ENCODE results near the gene TBX4.
A peak's percentile ranks its signal among the peaks of the same experiment; 100 is the strongest.
"Not testable (repeated sequence)": the region's sequence is repeated elsewhere in the genome, so short reads cannot be mapped to it uniquely, and the experiment has no call there.

Gene TBX4

DNA sequence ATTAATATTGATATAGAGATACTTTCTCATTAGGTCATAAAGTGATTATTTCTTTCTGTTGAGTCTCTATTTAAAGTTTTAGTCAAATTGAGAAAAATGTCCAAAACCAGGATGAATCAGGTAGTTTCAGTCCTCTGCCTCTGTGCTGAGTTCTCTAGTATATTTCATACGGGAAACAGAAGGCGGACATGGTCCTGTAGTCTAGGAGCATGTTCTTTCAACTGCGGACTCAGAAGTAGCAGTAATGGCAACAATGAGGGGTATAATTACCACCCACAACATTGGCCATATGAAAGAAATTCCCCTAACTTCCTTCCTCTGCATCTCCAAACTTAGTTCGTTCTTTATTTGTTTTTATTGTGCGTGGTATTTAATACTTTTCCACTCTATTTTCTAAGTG, 50.1 kb downstream of the TBX4 start:
- no peak for DNase-seq

DNA sequence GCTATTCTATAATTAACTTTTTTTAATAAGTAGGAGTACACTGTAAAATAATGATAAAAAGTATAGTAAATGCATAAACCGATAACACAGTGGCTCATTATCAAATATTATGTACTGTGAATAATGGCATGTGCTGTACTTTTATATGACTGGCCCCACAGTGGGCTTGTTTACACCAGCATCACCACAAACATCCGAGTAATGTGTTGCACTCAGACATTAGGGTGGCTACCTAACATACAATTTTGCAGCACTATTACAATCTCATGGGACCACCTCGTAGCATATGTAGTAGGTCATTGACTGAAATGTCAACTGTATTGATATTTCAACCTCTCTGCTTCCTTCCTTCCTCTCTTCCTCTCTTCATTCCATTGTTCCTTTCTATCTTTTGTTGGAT, 51.7 kb downstream of the TBX4 start:
- no peak for DNase-seq

DNA sequence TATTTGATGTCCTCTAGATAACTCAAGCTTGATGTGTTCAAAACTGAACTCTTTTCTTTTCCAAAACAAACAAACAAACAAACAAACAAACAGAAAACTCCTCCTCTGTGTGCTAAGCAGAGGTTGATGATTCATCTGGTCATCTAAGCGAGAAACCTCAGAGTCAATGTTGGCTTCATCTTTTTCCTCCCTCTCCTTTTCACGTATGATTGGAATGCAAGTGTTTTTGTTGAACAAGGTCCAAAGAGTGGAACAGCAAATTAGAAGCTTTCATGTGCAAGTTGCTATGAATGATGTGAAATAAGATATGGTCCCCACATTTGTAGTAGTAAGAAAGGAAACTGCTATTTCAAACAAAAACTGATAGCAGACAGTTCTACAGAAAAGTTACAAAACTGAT, 52.5 kb downstream of the TBX4 start:
- no peak for DNase-seq

DNA sequence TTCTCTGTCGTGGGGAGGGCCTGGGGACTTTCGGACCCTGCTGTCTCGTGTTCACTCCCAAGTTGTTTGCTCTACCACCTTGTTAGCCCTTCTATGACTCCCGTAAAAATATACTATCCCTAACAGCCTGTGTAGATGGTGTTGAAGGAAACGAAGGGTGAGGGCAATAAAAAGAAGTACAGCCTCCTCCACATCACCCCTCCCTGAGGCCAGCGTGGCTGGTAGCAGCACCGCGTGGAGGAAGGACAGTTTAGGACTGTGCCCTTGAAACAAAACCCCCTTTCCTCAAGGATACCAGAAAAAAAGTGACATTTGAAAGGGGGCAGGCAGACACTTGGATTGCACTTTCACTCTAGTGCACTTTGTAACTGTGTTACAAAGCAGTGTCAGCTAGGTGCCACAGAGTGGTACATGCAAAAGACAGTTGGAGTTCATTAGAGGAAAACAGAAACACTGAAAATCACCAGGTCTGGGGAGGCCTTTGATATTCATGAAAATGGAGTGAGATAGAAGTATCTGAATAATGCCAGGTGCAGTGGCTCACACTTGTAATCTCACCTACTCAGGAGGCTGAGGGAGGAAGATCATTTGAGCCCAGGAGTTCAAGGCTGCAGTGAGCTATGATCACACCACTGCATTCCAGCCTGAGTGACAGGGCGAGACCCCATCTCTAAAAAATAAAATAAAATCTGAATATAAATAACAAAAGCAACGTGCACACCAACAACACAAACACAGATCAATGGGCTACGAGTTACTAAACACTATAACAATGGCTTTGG, 53.8 kb downstream of the TBX4 start:
- DNase-seq, result no peak

DNA sequence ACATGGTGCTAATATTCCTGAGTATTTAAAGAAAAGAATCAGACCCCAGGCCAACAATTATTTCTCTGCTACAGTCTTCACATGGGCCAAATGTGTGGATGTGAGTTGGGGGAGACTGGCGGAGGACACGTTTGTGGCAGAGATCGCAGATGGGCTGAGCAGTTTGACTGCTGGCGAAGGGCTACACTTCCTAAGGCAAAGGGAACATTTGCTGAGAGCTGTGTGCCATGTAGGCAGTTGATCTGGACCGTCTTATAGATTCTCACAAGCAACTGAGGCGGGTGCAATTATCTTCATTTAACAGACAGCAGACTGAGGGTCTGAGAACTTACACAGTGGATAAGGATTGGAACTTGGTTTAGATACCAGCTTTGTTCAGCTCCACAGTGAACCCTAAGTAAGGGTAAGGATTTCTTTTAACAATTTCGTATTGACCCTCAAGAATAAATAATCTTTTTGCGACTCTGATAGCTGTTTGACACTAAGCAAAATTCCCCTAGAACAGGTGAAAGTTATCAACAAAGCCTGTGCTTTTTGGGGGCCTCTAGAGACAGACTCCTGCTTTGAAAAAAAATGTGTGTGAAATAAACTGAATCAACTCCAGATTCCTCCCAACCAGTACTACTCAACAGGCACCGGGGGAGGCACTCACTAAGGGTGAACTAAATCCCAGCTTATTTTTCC, 55.3 kb downstream of the TBX4 start:
- no peak for DNase-seq

DNA sequence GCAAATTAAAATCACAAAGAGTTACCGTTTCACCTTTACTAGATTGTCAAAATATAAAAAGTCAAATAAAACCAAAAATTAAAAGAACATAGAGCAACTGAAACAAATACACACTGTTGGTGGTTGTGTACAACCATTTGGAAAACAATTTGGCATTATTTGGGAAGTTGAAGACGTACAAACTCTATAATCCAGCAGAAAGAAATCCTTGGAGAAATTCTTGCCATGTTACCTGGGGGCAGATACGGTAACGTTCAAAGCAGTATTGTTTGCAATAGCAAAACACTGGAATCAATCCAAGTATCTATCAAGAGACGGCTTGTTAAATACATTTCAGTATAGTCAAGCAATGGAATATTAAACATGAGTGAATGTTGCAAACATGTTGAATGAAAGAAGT, 56.7 kb downstream of the TBX4 start:
- no peak for DNase-seq

DNA sequence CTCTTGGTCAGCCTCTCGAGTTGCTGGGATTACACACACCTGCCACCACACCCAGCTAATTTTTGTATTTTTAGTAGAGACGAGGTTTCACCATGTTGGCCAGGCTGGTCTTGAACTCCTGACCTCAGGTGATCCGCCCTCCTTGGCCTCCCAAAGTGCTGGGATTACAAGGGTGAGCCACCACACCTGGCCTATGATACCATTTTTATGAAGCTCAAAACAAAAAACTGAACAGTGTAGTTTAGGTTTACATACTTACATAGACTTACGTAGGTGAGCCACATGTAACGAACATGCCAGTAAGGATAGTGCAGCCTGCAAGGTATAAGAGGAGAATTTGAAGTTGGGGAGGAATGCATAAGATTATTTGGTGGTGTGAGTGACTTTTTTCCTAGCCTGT, 57.2 kb downstream of the TBX4 start:
- DNase-seq, result not testable (repeated sequence)

DNA sequence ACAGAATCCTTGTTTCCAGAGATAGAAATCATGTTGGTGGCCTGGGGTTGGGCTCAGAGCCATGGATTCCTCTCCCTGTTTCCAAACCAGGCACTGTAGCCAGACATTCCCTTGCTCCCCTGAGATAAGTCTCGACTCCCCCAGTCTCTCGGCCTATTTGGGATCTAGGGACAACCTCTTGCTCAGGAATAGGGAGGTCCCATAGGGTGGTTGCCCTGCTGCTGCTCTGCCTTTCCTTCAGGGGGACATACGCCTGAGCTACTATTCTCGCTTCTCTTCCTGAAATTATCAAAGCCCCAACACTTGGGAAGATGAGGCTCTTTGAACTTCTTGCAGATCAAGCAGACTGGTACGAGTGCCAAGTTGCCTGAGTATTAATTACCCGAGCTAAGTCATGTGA, 58.0 kb downstream of the TBX4 start:
- DNase-seq, result no peak

DNA sequence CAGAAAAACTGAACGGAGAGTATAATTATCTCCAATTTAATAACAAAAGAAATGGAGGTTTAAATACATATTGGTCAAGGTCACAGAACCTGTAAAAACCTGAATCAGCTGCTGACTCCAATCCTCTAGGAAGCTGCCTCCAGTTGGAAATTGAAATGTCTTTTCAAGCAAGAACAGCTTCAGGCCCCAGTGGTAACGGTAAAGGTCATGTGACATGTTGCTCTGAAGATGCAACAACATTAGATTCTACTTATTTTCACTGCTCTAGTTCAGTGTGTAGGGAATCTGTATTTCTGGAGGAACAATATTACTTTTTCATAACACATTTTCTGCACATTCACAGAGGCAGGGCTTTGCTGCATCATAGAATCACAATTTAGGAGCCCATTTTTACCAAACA, 58.8 kb downstream of the TBX4 start:
- DNase-seq, result peak in 2 of 3 experiments; percentile 5 to 56

DNA sequence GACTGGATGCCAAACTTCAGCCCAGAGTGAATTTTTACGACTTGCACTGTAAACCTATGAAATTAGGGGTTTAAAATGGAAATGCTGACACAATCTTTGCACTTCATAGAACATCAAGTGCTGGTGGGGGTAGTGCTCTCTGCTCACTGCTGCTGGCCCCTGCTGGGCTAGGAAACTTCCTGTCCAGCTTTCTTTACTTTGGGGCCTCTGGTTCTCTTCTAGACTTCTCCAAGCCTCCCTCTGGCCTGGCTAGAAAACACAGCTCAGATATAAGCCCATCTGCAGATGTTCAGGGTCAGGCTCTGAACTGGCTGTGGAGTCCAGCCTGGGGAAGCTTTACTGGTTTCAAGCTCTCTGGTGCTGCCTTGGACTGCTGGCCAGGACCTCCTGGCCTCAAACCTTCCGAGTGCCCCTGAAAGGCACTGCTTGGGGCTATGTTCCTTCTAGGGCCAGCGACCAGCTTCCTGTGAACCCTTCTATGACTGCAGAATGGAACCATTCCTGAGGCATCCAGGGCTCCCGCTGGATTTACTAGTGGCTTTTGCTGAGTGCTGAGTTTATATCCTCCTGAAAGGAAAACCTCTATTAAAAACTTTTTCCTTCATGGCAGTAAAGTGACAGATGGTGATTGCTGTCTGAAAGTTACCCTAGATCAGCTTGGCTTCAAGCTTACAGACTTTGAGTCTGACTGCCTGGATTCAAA, 59.4 kb downstream of the TBX4 start:
- peak in 1 of 3 experiments; percentile 22 for DNase-seq

DNA sequence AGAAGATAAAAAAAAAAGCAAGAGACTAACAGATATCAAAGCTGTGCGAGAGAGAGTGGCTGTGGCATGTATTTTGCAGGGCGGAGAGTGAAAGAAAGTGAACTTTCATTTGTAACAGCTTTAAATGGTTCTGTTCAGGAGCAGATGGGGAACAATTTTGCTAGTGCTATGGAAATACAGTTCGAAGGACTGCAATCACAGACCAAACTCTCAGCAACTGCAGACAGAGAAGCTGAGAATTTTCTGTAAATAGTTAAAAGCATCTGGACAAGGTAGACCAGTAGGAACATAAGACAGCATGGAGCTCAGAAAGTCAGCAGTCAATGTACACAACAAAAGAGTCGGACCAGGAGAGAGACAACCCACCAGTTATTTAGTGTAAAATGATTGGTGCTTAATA, 62.3 kb downstream of the TBX4 start:
- no peak for DNase-seq

DNA sequence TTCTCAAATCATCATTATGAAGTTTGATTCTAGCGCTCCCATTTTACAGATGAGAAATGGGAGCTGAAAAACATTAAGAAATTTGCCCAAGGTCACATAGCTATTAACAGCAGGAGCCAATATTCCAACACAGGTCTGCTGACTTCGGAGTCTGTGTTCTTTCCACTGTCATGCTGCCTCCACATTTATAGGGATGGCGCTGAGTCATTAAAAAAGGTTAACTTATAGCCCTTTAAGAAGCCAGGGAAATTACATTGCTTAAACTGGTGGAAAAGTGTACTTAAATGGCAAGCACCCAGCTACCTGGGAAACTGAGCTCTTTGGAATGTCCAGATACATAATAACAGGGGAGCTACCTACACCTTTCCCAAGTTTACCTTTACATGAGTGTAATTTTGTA, 65.0 kb downstream of the TBX4 start:
- no peak for DNase-seq

DNA sequence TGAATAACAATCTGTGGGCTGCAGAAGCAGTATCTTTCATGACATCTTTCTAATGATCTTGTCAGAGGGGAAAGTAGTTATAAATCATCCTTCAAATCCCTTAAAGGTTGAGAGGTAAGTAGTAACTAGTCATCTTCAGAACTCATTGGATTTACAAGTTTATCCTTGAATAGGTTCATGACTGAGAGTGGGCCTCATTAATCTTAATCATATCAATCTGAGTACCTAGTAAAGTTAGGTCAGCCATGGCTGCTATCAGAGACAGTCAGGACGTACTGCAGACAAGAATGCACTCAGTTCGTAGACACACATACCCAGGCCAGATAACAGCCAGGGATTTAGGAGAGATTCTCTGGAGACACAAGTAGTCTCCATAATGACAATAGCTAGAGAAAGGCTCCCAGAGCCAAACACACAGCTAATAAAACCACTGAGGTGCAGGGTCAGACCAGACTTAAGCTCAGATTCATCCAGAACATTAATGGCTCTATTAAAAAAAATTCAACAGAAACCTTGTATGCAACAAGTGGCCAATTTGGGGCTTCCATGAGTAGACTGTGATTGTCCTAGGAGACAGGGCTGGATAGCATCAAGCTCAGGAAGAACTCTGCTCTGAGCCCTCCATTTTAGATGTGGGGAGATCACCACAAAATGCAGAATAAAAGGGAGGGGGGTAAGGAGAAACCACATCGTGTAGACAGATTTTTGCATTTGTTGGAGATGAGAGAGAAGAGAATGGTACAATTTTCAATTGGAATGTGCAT, 65.8 kb downstream of the TBX4 start:
- DNase-seq, result no peak

DNA sequence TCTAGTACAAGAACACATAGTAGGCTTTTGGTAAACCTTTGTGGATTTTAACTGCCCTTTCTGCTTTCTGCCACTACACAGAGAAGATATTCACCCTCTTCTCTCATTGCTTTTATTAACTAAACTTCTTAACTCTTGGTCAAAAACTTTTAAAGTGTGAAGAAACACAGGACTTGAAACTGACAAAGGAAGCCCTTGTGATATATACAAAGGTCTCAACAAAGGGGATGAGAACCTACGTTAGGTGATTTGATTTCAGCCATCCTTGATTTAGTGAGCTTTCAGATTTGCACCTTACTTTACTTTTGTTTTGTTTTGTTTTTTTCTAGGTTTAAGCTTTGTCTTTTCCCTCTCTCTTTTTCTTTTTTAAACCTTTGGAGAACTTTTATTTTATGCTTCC, 66.9 kb downstream of the TBX4 start:
- no peak for DNase-seq

DNA sequence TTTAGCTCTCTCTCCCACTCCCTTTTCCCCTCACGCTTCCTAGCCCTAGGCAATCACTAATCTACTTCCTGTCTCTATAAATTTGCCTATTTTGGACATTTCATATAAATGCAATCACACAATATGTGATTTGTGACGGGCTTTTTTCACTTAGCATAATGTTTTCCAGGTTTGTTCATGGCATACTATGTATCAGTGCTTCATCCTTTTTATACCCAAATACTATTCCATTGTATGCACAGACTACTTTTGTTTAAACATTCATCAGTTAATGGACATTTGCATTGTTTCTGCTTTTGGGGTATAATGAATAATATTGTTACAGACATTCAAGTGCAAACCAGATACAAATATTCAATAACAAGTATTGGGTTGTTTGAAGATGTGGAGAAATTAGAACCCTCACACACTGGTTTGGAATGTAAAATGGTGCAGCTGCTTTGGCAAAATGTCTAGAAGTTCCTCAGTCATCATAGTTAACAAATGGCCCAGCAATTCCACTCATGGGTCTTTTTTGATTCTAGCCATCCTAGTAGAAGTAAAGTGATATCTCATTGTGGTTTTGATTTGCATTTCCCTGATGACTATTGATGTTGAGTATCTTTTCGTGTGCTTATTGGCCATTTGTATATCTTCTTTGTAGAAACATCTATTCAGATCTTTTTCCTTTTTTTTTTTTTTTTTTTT, 67.7 kb downstream of the TBX4 start:
- DNase-seq, result no peak

DNA sequence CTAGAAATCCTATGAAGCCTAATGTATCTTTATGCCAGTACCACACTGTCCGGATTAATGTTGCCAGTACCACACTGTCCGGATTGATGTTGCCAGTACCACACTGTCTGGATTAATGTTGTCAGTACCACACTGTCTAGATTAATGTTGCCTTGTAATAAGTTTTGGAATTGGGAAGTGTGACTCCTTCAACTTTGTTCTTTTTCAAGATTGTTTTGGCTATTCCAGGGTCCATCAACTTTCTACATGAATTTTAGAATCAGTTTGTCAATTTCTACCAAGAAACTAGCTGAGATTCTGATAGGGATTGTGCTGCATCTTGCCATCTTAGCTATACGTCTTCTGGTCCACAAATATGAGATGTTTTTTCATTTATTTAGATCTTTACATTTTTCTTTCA, 68.7 kb downstream of the TBX4 start:
- no peak for DNase-seq

DNA sequence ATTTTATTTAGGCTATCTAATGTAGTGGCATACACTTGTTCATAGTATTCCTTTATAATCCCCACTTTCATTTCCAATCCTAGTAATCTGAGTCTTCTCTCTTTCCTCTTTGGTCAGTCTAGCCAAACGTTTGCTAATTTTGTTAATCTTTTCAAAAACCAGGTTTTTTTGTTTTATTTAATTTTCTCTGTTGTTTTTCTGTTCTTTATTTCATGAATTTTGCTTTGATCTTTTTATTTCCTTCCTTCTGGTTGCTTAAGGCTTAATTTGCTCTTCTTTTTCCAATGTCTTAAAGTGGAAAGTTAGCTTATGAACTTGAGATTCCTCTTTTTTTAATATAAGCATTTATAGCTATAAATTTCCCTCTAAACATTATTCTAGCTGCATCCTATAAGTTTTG, 69.9 kb downstream of the TBX4 start:
- DNase-seq, result no peak

DNA sequence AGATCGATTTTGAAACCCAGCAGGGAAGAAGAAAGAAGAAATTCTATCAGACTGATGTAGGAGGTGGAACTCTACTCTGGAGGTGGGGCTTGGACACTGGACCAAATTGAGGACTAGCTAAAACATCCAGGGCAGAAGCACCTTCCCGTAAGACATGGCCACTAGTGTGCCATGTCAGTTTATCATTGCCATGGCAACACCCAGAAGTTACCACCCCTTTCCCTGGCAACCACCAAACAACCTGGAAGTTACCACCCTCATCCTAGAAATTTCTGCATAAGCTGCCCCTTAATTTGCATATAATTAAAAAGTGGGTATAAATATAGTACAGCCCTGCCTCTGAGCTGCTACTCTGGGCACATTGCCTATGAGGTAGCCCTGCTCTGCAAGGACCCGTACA, 72.1 kb downstream of the TBX4 start:
- DNase-seq, result no peak

DNA sequence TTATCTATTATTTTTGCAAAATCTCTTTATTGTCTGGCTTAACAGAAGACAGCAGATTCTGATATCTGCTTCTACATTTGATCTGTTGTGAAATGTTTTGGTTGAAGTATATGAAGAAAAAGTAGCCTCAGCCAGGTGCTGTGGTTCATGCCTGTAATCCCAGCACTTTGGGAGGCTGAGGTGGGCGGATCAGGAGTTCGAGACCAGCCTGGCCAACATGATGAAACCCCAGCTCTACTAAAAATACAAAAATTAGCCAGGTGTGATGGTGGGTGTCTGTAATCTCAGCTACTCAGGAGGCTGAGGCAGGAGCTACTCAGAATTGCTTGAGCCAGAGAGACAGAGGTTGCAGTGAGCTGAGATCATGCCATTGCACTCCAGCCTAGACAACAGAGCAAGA, 75.2 kb downstream of the TBX4 start:
- DNase-seq, result not testable (repeated sequence)

DNA sequence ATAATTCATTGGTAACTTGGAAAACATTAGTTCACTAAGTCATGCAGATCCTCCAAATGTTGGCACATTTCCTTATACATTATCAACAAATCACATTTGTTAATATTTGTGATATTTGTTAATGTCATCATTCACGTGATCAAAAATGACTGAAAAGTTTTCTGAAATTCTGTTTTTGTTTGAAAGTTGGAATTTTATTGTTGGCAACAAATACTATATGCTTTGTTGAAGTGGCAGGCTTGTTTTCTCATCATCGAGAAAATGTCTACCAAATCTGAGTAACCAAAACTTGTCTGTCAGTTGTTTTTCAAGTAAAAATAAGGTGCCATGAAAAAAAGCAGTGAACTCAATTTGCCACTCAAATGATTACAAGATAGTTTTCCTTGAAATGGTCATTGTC, 75.9 kb downstream of the TBX4 start:
- no peak for DNase-seq

DNA sequence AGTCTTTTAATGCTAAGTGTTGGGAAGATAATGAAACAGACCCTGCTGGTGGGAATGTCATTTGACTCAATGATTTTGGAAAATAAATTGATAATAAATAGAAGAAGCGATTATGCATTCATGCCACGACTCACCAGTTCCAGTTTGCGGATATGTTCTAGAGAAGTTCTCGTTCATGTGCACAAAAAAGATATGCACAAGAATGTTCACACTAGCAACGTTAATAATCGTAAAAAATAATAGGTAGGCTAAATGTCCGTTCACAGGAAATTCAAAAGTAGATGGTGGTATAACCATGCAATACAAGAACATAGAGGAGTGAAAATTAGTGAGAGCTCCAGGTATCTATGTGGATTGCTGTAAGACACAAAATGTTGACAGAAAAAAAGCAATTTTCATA, 79.0 kb downstream of the TBX4 start:
- DNase-seq, result no peak

DNA sequence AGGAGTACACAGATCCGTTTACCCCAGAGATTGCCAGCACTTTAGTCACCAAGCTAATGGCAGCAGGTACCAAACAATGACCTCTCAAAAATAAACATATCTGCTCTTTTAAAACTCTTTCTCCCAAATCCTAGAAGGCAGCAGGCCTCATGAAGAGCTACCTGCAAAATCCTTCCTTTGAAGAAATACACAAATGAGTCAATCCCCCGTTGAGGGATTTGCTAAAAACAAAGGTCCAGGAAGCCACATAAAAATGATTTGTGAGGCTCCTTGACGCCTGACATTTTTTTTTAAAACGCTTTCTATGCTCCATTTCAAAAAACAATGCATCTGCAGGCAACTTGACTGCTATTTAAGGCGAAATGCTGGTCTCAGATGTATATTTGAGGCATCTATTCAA, 80.6 kb downstream of the TBX4 start:
- peak; percentile 35 to 64 (median 63) for DNase-seq

DNA sequence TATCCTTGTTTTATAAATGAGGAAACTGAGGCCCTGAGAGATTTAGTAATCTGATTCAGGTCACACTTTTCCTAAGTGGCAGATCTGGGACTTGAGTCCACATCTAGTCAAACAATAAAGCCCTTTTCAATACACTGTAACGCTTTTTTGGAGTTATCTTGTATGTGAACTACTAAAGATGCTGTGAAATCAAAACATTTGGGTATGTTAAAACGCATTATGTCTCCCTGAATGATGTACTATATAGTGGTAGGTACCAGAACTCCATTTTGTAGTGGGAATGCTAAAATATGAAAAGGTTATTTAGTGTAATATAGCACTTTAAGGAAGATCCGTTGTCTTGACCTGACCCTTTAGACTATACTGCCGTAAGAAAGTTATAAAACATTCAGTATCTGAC, 81.6 kb downstream of the TBX4 start:
- DNase-seq, result no peak
